ENCODE results near the gene PIWIL4. TPM values are rescaled to one million over a fixed set of nuclear protein-coding genes. Genes with fewer than 3 reads are reported as not detected.
"Not testable (repeated sequence)": the region's sequence is repeated elsewhere in the genome, so short reads cannot be mapped to it uniquely, and the experiment has no call there.

The PIWIL4 gene
- polyA plus RNA-seq, 3 donors = 1.3 to 5.7 (median 2.9) TPM

- no peak overlapping the region for H3K27ac ChIP-seq (ENCODE audit: low read depth, low read length)
- WGBS, 3 donors = 60 to 83% (median 72%) methylated on average over 3 of the region's 3 CpGs
These were observed 37.3 kb downstream of the PIWIL4 start for GRCh38 chr11:94604482-94604881.

- 76 to 90% (median 89%) methylated on average over 1 of the region's 1 CpG for WGBS, 3 donors
- H3K27ac ChIP-seq (ENCODE audit: low read depth, low read length) = no peak overlapping the region
These were observed 46.0 kb downstream of the PIWIL4 start for GRCh38 chr11:94613120-94613519.

GRCh38 chr11:94623120-94623735 lies 56.1 kb downstream of the PIWIL4 start:
- H3K27ac ChIP-seq (ENCODE audit: low read depth, low read length) = no peak overlapping the region
- WGBS, 3 donors = 28 to 32% (median 31%) methylated on average over 6 of the region's 6 CpGs

GRCh38 chr11:94625422-94625821 lies 58.3 kb downstream of the PIWIL4 start:
- not testable (repeated sequence) for H3K27ac ChIP-seq (ENCODE audit: low read depth, low read length)
- whole genome bisulfite sequencing, 3 donors = 52 to 57% (median 54%) methylated on average over 3 of the region's 3 CpGs

- 75 to 94% (median 89%) methylated on average over 3 of the region's 3 CpGs for WGBS, 3 donors
- not testable (repeated sequence) for H3K27ac ChIP-seq (ENCODE audit: low read depth, low read length)
These were observed 59.9 kb downstream of the PIWIL4 start for GRCh38 chr11:94627003-94627560.

- H3K27ac ChIP-seq (ENCODE audit: low read depth, low read length) = no peak overlapping the region
- 35 to 65% (median 44%) methylated on average over 1 of the region's 1 CpG for WGBS, 3 donors
These were observed 62.6 kb downstream of the PIWIL4 start for GRCh38 chr11:94629741-94630140.

GRCh38 chr11:94630221-94630620 lies 63.1 kb downstream of the PIWIL4 start:
- H3K27ac ChIP-seq (ENCODE audit: low read depth, low read length) = no peak overlapping the region

GRCh38 chr11:94632356-94632755 lies 65.2 kb downstream of the PIWIL4 start:
- WGBS, 3 donors = 88 to 91% (median 89%) methylated on average over 2 of the region's 2 CpGs
- no peak overlapping the region for H3K27ac ChIP-seq (ENCODE audit: low read depth, low read length)

More at GRCh38 chr11:94630221-94630620, 63.1 kb downstream of the PIWIL4 start:
- 51 to 87% (median 53%) methylated on average over 3 of the region's 3 CpGs for WGBS, 3 donors

- WGBS, 3 donors = 86 to 93% (median 93%) methylated on average over 2 of the region's 2 CpGs
- H3K27ac ChIP-seq (ENCODE audit: low read depth, low read length) = no peak overlapping the region
These were observed 67.9 kb downstream of the PIWIL4 start for GRCh38 chr11:94635072-94635471.

- 74 to 89% (median 82%) methylated on average over 2 of the region's 2 CpGs for WGBS, 3 donors
These were observed 69.3 kb downstream of the PIWIL4 start for GRCh38 chr11:94636388-94636949.

GRCh38 chr11:94638301-94638901 lies 71.2 kb downstream of the PIWIL4 start:
- whole genome bisulfite sequencing, 3 donors = 69 to 77% (median 71%) methylated on average over 4 of the region's 4 CpGs

More at GRCh38 chr11:94636388-94636949, 69.3 kb downstream of the PIWIL4 start:
- no peak overlapping the region for H3K27ac ChIP-seq (ENCODE audit: low read depth, low read length)

GRCh38 chr11:94638902-94639373 lies 71.8 kb downstream of the PIWIL4 start:
- no peak overlapping the region for H3K27ac ChIP-seq (ENCODE audit: low read depth, low read length)
- 51 to 73% (median 57%) methylated on average over 4 of the region's 4 CpGs for WGBS, 3 donors

More at GRCh38 chr11:94638301-94638901, 71.2 kb downstream of the PIWIL4 start:
- no peak overlapping the region for H3K27ac ChIP-seq (ENCODE audit: low read depth, low read length)

GRCh38 chr11:94639901-94640721 lies 72.9 kb downstream of the PIWIL4 start:
- no peak overlapping the region for H3K27ac ChIP-seq (ENCODE audit: low read depth, low read length)

GRCh38 chr11:94641167-94641761 lies 74.1 kb downstream of the PIWIL4 start:
- H3K27ac ChIP-seq (ENCODE audit: low read depth, low read length) = no peak overlapping the region
- 47 to 79% (median 54%) methylated on average over 8 of the region's 8 CpGs for WGBS, 3 donors

More at GRCh38 chr11:94639901-94640721, 72.9 kb downstream of the PIWIL4 start:
- WGBS, 3 donors = 81 to 87% (median 83%) methylated on average over 13 of the region's 13 CpGs

- H3K27ac ChIP-seq (ENCODE audit: low read depth, low read length) = not testable (repeated sequence)
- WGBS, 3 donors = 88 to 97% (median 89%) methylated on average over 5 to 7 of the region's 8 CpGs
These were observed 76.0 kb downstream of the PIWIL4 start for GRCh38 chr11:94643186-94643585.

GRCh38 chr11:94647926-94648325 lies 80.8 kb downstream of the PIWIL4 start:
- 47 to 59% (median 58%) methylated on average over 3 of the region's 3 CpGs for WGBS, 3 donors
- H3K27ac ChIP-seq (ENCODE audit: low read depth, low read length) = no peak overlapping the region

- 67 to 81% (median 71%) methylated on average over 2 of the region's 2 CpGs for WGBS, 3 donors
These were observed 81.6 kb downstream of the PIWIL4 start for GRCh38 chr11:94648789-94649188.

GRCh38 chr11:94649254-94649653 lies 82.1 kb downstream of the PIWIL4 start:
- 52 to 68% (median 61%) methylated on average over 2 of the region's 2 CpGs for WGBS, 3 donors

More at GRCh38 chr11:94648789-94649188, 81.6 kb downstream of the PIWIL4 start:
- H3K27ac ChIP-seq (ENCODE audit: low read depth, low read length) = no peak overlapping the region

More at GRCh38 chr11:94649254-94649653, 82.1 kb downstream of the PIWIL4 start:
- no peak overlapping the region for H3K27ac ChIP-seq (ENCODE audit: low read depth, low read length)
